DND-41 (cell line): Measurements from ENCODE around the gene ZNF366.

Experiments used
- EZH2 ChIP-seq: IDR thresholded peaks from 3 replicates; pipeline ENCODE4 v1.6.1; 2012; ENCODE audit warnings: borderline replicate concordance, low read depth, mild to moderate bottlenecking, moderate library complexity, low read length, inconsistent platforms; ENCODE audit not compliant: severe bottlenecking
- TF ChIP-seq, protein P1 (sequence below): IDR thresholded peaks from 2 replicates; pipeline ENCODE4 v1.5.1; 2012; ENCODE audit warnings: borderline replicate concordance, low read length, moderate library complexity, mild to moderate bottlenecking; ENCODE audit not compliant: poor library complexity, severe bottlenecking; ENCODE audit errors: extremely low read depth

DNA sequence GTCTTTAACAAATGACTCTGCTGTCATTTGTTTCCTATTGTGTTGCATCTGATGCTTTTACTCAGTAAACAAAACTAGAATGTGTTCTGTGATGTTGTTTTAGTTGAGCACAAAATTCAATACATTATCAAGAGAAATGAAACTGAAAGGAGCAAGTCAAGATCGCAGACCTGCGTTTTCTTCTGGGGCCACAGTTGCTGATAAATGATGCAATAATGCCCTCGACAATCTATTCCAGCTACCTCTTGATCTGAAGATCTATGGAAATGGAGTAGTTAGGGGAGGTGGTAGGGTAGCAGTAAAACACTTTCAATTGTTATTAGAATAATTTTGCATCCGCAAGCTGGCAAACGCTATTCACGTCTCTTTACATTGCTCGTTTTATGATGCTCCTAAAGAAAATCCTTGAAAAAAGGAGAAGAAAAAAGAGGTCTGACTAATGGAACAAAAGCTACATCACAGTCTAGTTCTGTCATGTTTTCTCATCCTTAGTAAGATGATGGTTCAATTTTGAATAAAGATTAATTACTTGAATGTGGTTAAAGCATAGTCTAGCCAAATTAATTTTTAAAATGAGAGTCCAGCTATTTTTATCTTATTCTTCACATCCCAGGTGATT lies 1.6 kb downstream of the ZNF366 start:
- TF ChIP-seq EZH2, result no peak
- TF ChIP-seq, protein P1, sequence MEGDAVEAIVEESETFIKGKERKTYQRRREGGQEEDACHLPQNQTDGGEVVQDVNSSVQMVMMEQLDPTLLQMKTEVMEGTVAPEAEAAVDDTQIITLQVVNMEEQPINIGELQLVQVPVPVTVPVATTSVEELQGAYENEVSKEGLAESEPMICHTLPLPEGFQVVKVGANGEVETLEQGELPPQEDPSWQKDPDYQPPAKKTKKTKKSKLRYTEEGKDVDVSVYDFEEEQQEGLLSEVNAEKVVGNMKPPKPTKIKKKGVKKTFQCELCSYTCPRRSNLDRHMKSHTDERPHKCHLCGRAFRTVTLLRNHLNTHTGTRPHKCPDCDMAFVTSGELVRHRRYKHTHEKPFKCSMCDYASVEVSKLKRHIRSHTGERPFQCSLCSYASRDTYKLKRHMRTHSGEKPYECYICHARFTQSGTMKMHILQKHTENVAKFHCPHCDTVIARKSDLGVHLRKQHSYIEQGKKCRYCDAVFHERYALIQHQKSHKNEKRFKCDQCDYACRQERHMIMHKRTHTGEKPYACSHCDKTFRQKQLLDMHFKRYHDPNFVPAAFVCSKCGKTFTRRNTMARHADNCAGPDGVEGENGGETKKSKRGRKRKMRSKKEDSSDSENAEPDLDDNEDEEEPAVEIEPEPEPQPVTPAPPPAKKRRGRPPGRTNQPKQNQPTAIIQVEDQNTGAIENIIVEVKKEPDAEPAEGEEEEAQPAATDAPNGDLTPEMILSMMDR, result no peak
